GM20000 (cell line): Measurements from ENCODE around the gene KCTD17.

Experiments
- DNase-seq: peaks from one replicate; pipeline ENCODE4 v3.0.0; 2012; ENCODE audit warnings: low spot score
- TF ChIP-seq, protein P1 (sequence below): IDR thresholded peaks from 2 replicates; pipeline ENCODE4 v1.5.1; 2012; ENCODE audit warnings: mild to moderate bottlenecking, control low read depth; ENCODE audit errors: extremely low read depth, missing control alignments

Gene KCTD17

GRCh38 chr22:37075822-37076433 is 24.4 kb downstream of the KCTD17 start:
- TF ChIP-seq, protein P1, sequence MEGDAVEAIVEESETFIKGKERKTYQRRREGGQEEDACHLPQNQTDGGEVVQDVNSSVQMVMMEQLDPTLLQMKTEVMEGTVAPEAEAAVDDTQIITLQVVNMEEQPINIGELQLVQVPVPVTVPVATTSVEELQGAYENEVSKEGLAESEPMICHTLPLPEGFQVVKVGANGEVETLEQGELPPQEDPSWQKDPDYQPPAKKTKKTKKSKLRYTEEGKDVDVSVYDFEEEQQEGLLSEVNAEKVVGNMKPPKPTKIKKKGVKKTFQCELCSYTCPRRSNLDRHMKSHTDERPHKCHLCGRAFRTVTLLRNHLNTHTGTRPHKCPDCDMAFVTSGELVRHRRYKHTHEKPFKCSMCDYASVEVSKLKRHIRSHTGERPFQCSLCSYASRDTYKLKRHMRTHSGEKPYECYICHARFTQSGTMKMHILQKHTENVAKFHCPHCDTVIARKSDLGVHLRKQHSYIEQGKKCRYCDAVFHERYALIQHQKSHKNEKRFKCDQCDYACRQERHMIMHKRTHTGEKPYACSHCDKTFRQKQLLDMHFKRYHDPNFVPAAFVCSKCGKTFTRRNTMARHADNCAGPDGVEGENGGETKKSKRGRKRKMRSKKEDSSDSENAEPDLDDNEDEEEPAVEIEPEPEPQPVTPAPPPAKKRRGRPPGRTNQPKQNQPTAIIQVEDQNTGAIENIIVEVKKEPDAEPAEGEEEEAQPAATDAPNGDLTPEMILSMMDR: no peak
- no peak for DNase-seq

- DNase-seq: peak; percentile 91
- TF ChIP-seq, protein P1: peak; percentile 96
Observed at GRCh38 chr22:37077802-37078448, 26.4 kb downstream of the KCTD17 start.

- TF ChIP-seq, protein P1: no peak
- DNase-seq: no peak
Observed at GRCh38 chr22:37079158-37079557, 27.6 kb downstream of the KCTD17 start.

DNA sequence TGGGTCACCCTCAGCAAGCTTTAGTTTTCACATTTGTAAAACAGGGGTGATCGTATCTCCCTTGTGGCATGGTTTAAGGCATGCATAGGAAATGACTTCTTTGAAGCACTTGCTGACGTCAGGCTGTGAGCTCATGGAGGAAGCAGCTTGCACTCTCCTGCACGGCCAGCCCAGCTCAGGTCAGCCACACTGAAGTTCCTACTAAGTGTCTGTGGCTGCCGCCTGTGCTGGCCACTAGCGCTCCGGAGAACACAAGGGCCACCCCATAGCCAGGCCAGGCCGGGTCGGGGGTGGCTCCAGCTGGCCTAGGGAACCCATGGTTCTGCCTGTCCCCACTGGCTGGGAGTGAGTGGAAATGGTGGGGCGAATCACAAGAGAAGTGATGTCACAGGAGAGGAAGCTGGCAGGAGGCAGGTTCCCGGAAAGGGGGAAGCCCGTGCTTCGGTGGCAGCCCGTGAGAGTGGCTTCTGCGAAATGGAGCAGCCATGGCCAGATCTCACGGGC is 28.2 kb downstream of the KCTD17 start:
- TF ChIP-seq, protein P1: no peak
- DNase-seq: no peak

DNA sequence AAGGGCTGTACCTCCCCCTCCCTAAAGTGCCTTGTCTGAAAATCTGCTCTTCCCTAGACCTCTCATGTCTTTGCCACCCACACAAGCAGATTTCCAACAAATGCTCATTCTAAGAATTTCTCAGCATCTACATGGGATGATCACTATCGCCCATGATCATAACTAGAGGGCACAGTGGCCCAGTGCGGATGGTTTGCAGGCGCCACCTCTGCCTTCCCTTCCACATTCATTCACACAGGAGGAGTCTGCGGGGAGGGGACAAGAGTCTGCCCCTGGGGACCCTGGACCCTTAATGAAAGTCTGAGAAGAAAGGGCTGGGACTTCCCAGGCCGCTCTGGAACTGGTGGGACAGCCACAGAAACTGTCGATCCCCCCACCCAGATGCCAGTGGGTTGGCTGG is 28.9 kb downstream of the KCTD17 start:
- DNase-seq: no peak
- TF ChIP-seq, protein P1: no peak

GRCh38 chr22:37080838-37081237 is 29.3 kb downstream of the KCTD17 start:
- TF ChIP-seq, protein P1: no peak
- no peak for DNase-seq

DNA sequence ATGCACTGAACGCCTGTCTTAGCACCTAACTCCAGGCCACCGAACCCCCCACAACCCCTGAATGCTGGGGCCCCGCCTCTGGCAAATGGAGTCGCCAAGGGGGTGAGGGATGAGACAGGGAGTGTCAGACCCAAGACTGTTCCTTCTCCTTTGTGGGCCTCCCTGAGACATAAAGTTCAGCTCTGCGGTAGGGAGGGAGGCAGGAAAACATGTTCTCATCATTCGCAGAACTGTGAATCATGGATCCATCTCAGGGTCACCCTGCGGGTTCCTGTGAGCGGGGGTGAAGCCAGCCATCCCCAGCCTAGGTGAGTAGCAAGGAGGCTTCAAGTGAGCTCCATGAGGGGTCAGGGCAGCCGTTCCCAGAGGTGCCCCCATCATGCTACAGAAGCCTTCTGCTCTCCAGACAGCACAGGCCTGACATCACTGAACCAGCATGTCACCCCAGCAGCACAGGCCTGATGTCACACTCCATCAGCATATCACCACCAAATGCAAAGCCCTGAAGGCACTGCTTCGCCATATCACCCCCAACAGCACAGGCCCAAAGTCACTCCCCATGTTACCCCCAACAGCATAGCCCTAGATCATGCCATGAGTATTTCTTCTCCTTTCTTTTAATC is 30.8 kb downstream of the KCTD17 start:
- TF ChIP-seq, protein P1: no peak
- DNase-seq: no peak
